ENCODE data around the gene TMC5.
"Not testable (repeated sequence)": the region's sequence is repeated elsewhere in the genome, so short reads cannot be mapped to it uniquely, and the experiment has no call there.

Gene TMC5

DNA sequence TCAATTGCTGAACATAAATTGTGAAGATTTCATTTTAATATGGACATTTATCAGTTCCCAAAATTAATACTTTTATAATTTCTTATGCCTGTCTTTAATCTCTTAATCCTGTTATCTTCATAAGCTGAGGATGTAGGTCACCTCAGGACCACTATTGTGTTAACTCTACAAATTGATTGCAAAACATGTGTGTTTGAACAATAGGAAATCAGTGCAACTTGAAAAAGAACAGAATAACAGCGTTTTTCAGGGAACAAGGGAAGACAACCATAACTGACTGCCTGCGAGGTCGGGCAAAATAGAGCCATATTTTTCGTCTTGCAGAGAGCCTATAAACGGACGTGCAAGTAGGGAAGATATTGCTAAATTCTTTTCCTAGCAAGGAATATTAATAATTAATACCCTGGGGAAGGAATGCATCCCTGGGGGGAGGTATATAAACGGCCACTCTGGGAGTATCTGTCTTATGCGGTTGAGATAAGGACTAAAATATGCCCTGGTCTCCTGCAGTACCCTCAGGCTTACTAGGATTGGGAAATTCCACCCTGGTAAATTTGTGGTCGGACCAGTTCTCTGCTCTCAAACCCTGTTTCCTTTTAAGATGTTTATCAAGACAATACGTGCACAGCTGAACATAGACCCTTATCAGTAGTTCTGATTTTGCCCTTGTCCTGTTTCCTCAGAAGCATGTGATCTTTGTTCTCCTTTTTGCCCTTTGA is 125.8 kb downstream of the TMC5 start:
- DNase-seq = not testable (repeated sequence)

DNA sequence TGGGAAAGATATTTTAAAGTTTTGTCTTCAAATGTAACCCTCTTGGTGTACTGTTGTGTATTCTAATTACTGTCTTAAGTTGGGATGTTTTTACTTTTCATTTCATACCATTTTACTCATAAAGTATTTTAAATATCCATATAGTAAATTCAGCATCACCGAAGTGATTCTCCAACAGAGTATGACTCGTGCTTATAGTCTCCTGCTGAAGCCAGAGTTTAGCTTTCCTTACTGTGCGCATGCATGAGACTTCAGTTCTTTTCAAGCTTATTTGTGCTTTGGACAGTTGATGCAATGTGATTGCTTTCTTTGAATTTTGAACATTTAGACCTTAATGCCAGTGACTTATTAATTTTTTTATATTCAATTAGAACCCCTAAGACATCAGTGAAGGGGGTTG is 130.5 kb downstream of the TMC5 start:
- no peak for DNase-seq

All from NCI-H226 (cell line).